ENCODE results near the gene LRIG1.

LRIG1 gene

GRCh38 chr3:66488492-66488891, 12.3 kb downstream of the LRIG1 start:
- ChIA-PET CTCF (interaction anchor here (1.2 kb wide), 1 partner anchor 21 kb away, joined by 3 read pairs; no protein-coding TSS in a partner anchor), POLR2A (no interaction called here)
- Histone ChIP-seq H3K4me3 (ENCODE audit: low read depth, low read length) (no peak overlapping the region), H3K27ac (ENCODE audit: extremely low read depth, low read depth, low read length) (no peak overlapping the region), H3K4me1 (ENCODE audit: control insufficient read depth, insufficient read depth, low read length) (peaks cover 32% of the 10 kb centered on the region), H3K36me3 (ENCODE audit: control insufficient read depth in 2 of 2, insufficient read depth in 1 of 2, low read length in 2 of 2) (no peaks in the 10 kb centered on the region), H3K9me3 (ENCODE audit: control insufficient read depth, insufficient read depth, low read depth, low read length) (no peaks in the 10 kb centered on the region)
- no peak for TF ChIP-seq ZNF248 (tag by site-specific recombination; IDR thresholded peaks at IDR 0.05)
- no peak for TF ChIP-seq ZNF639 (tag by site-specific recombination; IDR thresholded peaks at IDR 0.05)
- no peak for TF ChIP-seq SCRT1 (tag by site-specific recombination; IDR thresholded peaks at IDR 0.05; ENCODE audit: borderline replicate concordance)
- no peak for TF ChIP-seq ZNF623 (tag by site-specific recombination; IDR thresholded peaks at IDR 0.05)
- TF ChIP-seq SP7 (tag by site-specific recombination; IDR thresholded peaks at IDR 0.05): no peak
- no peak for TF ChIP-seq ZNF391 (tag by site-specific recombination; IDR thresholded peaks at IDR 0.05; ENCODE audit: borderline replicate concordance, low read depth)
- TF ChIP-seq ZNF341 (tag by site-specific recombination; IDR thresholded peaks at IDR 0.05; ENCODE audit: low read depth): no peak
- TF ChIP-seq ZNF266 (tag by site-specific recombination; IDR thresholded peaks at IDR 0.05; ENCODE audit: low read depth): no peak

- H3K9me3 ChIP-seq (ENCODE audit: control insufficient read depth, insufficient read depth, low read depth, low read length): no peaks in the 10 kb centered on the region
- H3K36me3 ChIP-seq (ENCODE audit: control insufficient read depth in 2 of 2, insufficient read depth in 1 of 2, low read length in 2 of 2): no peaks in the 10 kb centered on the region
- TF ChIP-seq SCRT1 (tag by site-specific recombination; IDR thresholded peaks at IDR 0.05; ENCODE audit: borderline replicate concordance) (no peak), PRDM10 (tag by site-specific recombination; IDR thresholded peaks at IDR 0.05) (peak; percentile 55)
- ChIA-PET POLR2A (no interaction called here), CTCF (interaction anchor here (1.2 kb wide), 1 partner anchor 22 kb away, joined by 3 read pairs; no protein-coding TSS in a partner anchor)
- H3K27ac ChIP-seq (ENCODE audit: extremely low read depth, low read depth, low read length): no peak overlapping the region
- peaks cover 22% of the 10 kb centered on the region for H3K4me1 ChIP-seq (ENCODE audit: control insufficient read depth, insufficient read depth, low read length)
- H3K4me3 ChIP-seq (ENCODE audit: low read depth, low read length): no peak overlapping the region
These were observed 13.4 kb downstream of the LRIG1 start for GRCh38 chr3:66487465-66487864.

- Histone ChIP-seq H3K9me3 (ENCODE audit: control insufficient read depth, insufficient read depth, low read depth, low read length) (no peaks in the 10 kb centered on the region), H3K4me3 (ENCODE audit: low read depth, low read length) (no peak overlapping the region), H3K4me1 (ENCODE audit: control insufficient read depth, insufficient read depth, low read length) (peaks cover 19% of the 10 kb centered on the region), H3K36me3 (ENCODE audit: control insufficient read depth in 2 of 2, insufficient read depth in 1 of 2, low read length in 2 of 2) (no peaks in the 10 kb centered on the region), H3K27ac (ENCODE audit: extremely low read depth, low read depth, low read length) (no peak overlapping the region)
- ChIA-PET POLR2A (no interaction called here), CTCF (no interaction called here)
- no peak for TF ChIP-seq ZNF311 (tag by site-specific recombination; IDR thresholded peaks at IDR 0.05; ENCODE audit: borderline replicate concordance)
- TF ChIP-seq ZNF302 (tag by site-specific recombination; IDR thresholded peaks at IDR 0.05; ENCODE audit: low read depth): no peak
- TF ChIP-seq ZNF140 (tag by site-specific recombination; IDR thresholded peaks at IDR 0.05): no peak
- TF ChIP-seq ZNF645 (tag by site-specific recombination; IDR thresholded peaks at IDR 0.05): no peak
- no peak for TF ChIP-seq PRDM10 (tag by site-specific recombination; IDR thresholded peaks at IDR 0.05)
- TF ChIP-seq ZNF600 (tag by site-specific recombination; IDR thresholded peaks at IDR 0.05): no peak
- TF ChIP-seq ZNF529 (tag by site-specific recombination; IDR thresholded peaks at IDR 0.05; ENCODE audit: insufficient replicate concordance): no peak
- TF ChIP-seq ZNF239 (tag by site-specific recombination; IDR thresholded peaks at IDR 0.05): no peak
- no peak for TF ChIP-seq ZNF18 (tag by site-specific recombination; IDR thresholded peaks at IDR 0.05)
- TF ChIP-seq ZNF248 (tag by site-specific recombination; IDR thresholded peaks at IDR 0.05): no peak
- no peak for TF ChIP-seq ZNF596 (tag by site-specific recombination; IDR thresholded peaks at IDR 0.05)
These were observed 14.2 kb downstream of the LRIG1 start for GRCh38 chr3:66486646-66487045.
